ENCODE data around the gene ATP5F1D. TPM values are rescaled to one million over a fixed set of nuclear protein-coding genes. Genes with fewer than 3 reads are reported as not detected.
"Not testable (repeated sequence)": the region's sequence is repeated elsewhere in the genome, so short reads cannot be mapped to it uniquely, and the experiment has no call there.

ATP5F1D gene
- total and polyA plus RNA-seq, 2 of the 8 experiments (the other 6 are each of a cell fraction or from before 2014, with no cell fraction given), result 174 to 249 TPM

DNA sequence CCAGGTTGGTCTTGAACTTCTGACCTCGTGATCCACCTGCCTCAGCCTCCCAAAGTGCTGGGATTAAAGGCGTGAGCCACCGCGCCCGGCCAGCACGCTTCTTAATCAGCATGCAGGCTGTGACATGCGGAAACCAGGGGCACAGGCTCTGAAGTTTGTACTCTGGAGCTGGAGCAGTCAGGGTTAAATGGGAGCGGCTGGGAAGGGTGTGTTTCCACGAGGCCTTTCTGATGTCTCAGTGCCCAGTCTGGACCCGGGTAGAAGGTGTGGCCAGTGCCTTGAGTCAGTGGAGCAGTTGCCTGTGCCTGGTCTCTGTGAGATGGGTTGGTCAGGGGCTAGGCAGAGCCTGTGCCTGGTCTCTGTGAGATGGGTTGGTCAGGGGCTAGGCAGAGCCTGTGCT lies 32.7 kb upstream of the ATP5F1D start:
- peaks cover 0 to 23% (median 18%) of the 10 kb centered on the region in 4 experiments; a peak in 6 of 7 replicates for H3K4me1 ChIP-seq (replicated peaks in 1 of 4; ENCODE audit: control insufficient read depth in 3 of 4, insufficient read depth in 4 of 4, low read length in 3 of 4)
- H3K27me3 ChIP-seq (replicated peaks in 1 of 4; ENCODE audit: control insufficient read depth in 3 of 4, extremely low read depth in 1 of 4, insufficient read depth in 3 of 4, low read length in 3 of 4); H3K9me3 ChIP-seq (ENCODE audit: insufficient read depth in 2 of 2, low read depth in 1 of 2, low read length in 1 of 2); H3K56ac ChIP-seq (replicated peaks; ENCODE audit: insufficient read length, low read depth, low read length); H3K18ac ChIP-seq (ENCODE audit: extremely low read depth, low read length); H2BK20ac ChIP-seq (ENCODE audit: low read length); H3K4me2 ChIP-seq (ENCODE audit: insufficient read depth in 1 of 2, low read depth in 2 of 2, low read length in 2 of 2); H4K91ac ChIP-seq (replicated peaks; ENCODE audit: insufficient read length, low read length); H3K4me3 ChIP-seq (ENCODE audit: extremely low read depth in 1 of 4, insufficient read depth in 2 of 4, low read depth in 3 of 4, low read length in 4 of 4); H3K14ac ChIP-seq (ENCODE audit: insufficient read length); H3K27ac ChIP-seq (ENCODE audit: low read depth, low read length); DNase-seq (ENCODE audit: low read depth in 1 of 2, low spot score in 2 of 2); H3K9ac ChIP-seq (replicated peaks in 1 of 4; ENCODE audit: extremely low read depth in 1 of 4, low read depth in 3 of 4, low read length in 3 of 4); H3K4ac ChIP-seq (replicated peaks; ENCODE audit: insufficient read length, low read depth, low read length); H3K36me3 ChIP-seq (ENCODE audit: control insufficient read depth in 2 of 4, insufficient read depth in 4 of 4, low read length in 3 of 4); H2BK5ac ChIP-seq (ENCODE audit: low read depth, low read length); H2BK12ac ChIP-seq (ENCODE audit: low read depth, low read length); H2AK5ac ChIP-seq (ENCODE audit: low read depth, low read length); H2AFZ ChIP-seq (ENCODE audit: low read length); H2BK120ac ChIP-seq (replicated peaks; ENCODE audit: low read depth, low read length); H2BK15ac ChIP-seq (ENCODE audit: low read length); FAIRE-seq; H4K5ac ChIP-seq (ENCODE audit: insufficient read length, low read depth, low read length); H3K23ac ChIP-seq (ENCODE audit: insufficient read length): not testable (repeated sequence)
- peaks cover 19 to 75% of the 10 kb centered on the region in 2 experiments; a peak in 3 of 4 replicates for H3K79me2 ChIP-seq (ENCODE audit: control insufficient read depth in 1 of 2, insufficient read depth in 2 of 2, low read length in 2 of 2)
- H3K23me2 ChIP-seq (ENCODE audit: low read depth, low read length), result peaks cover 14% of the 10 kb centered on the region
- H4K8ac ChIP-seq (ENCODE audit: extremely low read depth, insufficient read depth, low read length), result peak overlapping the region; percentile 65; the same call in 1 of the 2 replicates
- H3K79me1 ChIP-seq (ENCODE audit: low read depth, low read length), result peaks cover 21% of the 10 kb centered on the region
- POLR2A ChIA-PET (ENCODE audit: partially characterized antibody), result interaction anchor here (1.2 kb wide), 1 partner anchor 57 kb away, joined by 3 read pairs; no protein-coding TSS in a partner anchor
- peaks cover 15 to 28% of the 10 kb centered on the region in 2 experiments for H4K20me1 ChIP-seq (replicated peaks in 1 of 2; ENCODE audit: control insufficient read depth in 1 of 2, insufficient read depth in 2 of 2, low read length in 2 of 2)
- CTCF ChIA-PET (ENCODE audit: partially characterized antibody), result interaction anchor here (1.4 to 6.6 kb wide), 2 partner anchors 13 to 35 kb away, joined by 6 to 56 read pairs; no protein-coding TSS in a partner anchor
- 97% methylated on average over 10 of the region's 10 CpGs; no CpG with 5 or more reads in 1 of the 2 experiments for whole genome bisulfite sequencing, 2 experiments (ENCODE audit: extremely low coverage in 1 of 2, insufficient coverage in 1 of 2, insufficient read length in 1 of 2, insufficient replicate concordance in 2 of 2, low coverage in 1 of 2, low lambda C conversion rate in 2 of 2, missing lambda C conversion rate in 1 of 2)

Data from H1 (cell line).